ENCODE results near the gene TMEM62.

Gene TMEM62

GRCh38 chr15:43211224-43211735 is 77.9 kb downstream of the TMEM62 start:
- Histone ChIP-seq H3K4me1 (ENCODE audit: control insufficient read depth in 1 of 2, insufficient read depth in 2 of 2, low read length in 2 of 2) (no peaks in the 10 kb centered on the region), H3K4me3 (ENCODE audit: low read depth in 1 of 2, low read length in 2 of 2) (no peak overlapping the region), H3K27ac (ENCODE audit: low read length) (no peak overlapping the region), H3K9me3 (ENCODE audit: control insufficient read depth in 1 of 2, low read length in 2 of 2) (no peaks in the 10 kb centered on the region), H3K27me3 (ENCODE audit: low read depth, low read length) (no peaks in the 10 kb centered on the region), H3K36me3 (ENCODE audit: control insufficient read depth in 1 of 2, insufficient read depth in 2 of 2, low read length in 2 of 2) (no peaks in the 10 kb centered on the region)

DNA sequence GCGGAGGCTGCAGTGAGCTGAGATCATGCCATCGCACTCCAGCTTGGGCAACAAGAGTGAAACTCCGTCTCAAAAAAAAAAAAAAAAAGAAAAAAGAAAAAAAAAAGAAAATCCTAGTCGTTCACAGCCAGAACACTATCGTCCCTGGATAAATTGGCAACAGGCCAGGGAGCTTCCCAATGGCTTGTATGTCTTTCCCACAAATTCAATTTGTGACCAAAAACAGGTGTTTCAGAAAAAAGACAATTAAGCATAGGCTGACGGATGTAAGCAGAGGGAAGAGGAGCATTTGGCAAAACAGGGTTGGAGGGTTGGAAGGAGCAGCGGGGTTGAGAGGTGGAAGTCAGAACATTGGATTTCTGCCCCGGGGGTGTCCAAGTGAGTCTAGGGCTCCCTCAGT is 78.9 kb downstream of the TMEM62 start:
- Histone ChIP-seq H3K27me3 (ENCODE audit: low read depth, low read length) (no peaks in the 10 kb centered on the region), H3K4me3 (ENCODE audit: low read depth in 1 of 2, low read length in 2 of 2) (no peak overlapping the region), H3K27ac (ENCODE audit: low read length) (no peak overlapping the region), H3K4me1 (ENCODE audit: control insufficient read depth in 1 of 2, insufficient read depth in 2 of 2, low read length in 2 of 2) (no peaks in the 10 kb centered on the region), H3K9me3 (ENCODE audit: control insufficient read depth in 1 of 2, low read length in 2 of 2) (no peaks in the 10 kb centered on the region), H3K36me3 (ENCODE audit: control insufficient read depth in 1 of 2, insufficient read depth in 2 of 2, low read length in 2 of 2) (no peaks in the 10 kb centered on the region)

DNA sequence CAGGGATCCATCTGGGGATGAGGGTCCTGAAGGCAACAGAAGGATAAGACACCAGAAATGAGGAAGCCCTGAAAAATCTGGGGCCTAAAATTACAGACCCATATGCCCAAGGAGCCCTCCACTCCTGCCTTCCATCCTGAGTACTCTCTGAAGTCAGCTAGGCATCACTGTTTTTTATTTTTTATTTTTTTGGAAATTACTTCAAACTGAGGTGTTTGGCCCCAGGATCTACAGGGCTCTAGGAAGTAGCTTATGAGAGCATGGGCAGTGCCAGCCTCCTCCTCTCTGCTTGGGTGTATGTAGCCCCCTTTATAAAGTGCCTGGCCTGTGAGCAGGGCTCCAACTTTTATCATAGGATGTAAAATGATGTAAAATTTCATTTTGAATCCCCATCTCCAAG is 79.6 kb downstream of the TMEM62 start:
- H3K9me3 ChIP-seq (ENCODE audit: control insufficient read depth in 1 of 2, low read length in 2 of 2) = no peaks in the 10 kb centered on the region
- H3K36me3 ChIP-seq (ENCODE audit: control insufficient read depth in 1 of 2, insufficient read depth in 2 of 2, low read length in 2 of 2) = no peaks in the 10 kb centered on the region

GRCh38 chr15:43213466-43213865 is 80.1 kb downstream of the TMEM62 start:
- Histone ChIP-seq H3K27me3 (ENCODE audit: low read depth, low read length) (peaks cover 4% of the 10 kb centered on the region), H3K9me3 (ENCODE audit: control insufficient read depth in 1 of 2, low read length in 2 of 2) (no peaks in the 10 kb centered on the region), H3K4me1 (ENCODE audit: control insufficient read depth in 1 of 2, insufficient read depth in 2 of 2, low read length in 2 of 2) (no peaks in the 10 kb centered on the region), H3K36me3 (ENCODE audit: control insufficient read depth in 1 of 2, insufficient read depth in 2 of 2, low read length in 2 of 2) (no peaks in the 10 kb centered on the region), H3K4me3 (ENCODE audit: low read depth in 1 of 2, low read length in 2 of 2) (no peak overlapping the region), H3K27ac (ENCODE audit: low read length) (no peak overlapping the region)

More for the DNA sequence above, 79.6 kb downstream of the TMEM62 start:
- Histone ChIP-seq H3K4me3 (ENCODE audit: low read depth in 1 of 2, low read length in 2 of 2) (no peak overlapping the region), H3K27ac (ENCODE audit: low read length) (no peak overlapping the region), H3K4me1 (ENCODE audit: control insufficient read depth in 1 of 2, insufficient read depth in 2 of 2, low read length in 2 of 2) (no peaks in the 10 kb centered on the region), H3K27me3 (ENCODE audit: low read depth, low read length) (no peaks in the 10 kb centered on the region)

- Histone ChIP-seq H3K27me3 (ENCODE audit: low read depth, low read length) (peaks cover 4% of the 10 kb centered on the region), H3K4me1 (ENCODE audit: control insufficient read depth in 1 of 2, insufficient read depth in 2 of 2, low read length in 2 of 2) (no peaks in the 10 kb centered on the region), H3K4me3 (ENCODE audit: low read depth in 1 of 2, low read length in 2 of 2) (no peak overlapping the region), H3K36me3 (ENCODE audit: control insufficient read depth in 1 of 2, insufficient read depth in 2 of 2, low read length in 2 of 2) (no peaks in the 10 kb centered on the region), H3K9me3 (ENCODE audit: control insufficient read depth in 1 of 2, low read length in 2 of 2) (no peaks in the 10 kb centered on the region), H3K27ac (ENCODE audit: low read length) (no peak overlapping the region)
Measured at GRCh38 chr15:43214169-43214568, 80.8 kb downstream of the TMEM62 start.

GRCh38 chr15:43214592-43215295 is 81.4 kb downstream of the TMEM62 start:
- Histone ChIP-seq H3K4me3 (ENCODE audit: low read depth in 1 of 2, low read length in 2 of 2) (no peak overlapping the region), H3K4me1 (ENCODE audit: control insufficient read depth in 1 of 2, insufficient read depth in 2 of 2, low read length in 2 of 2) (no peaks in the 10 kb centered on the region), H3K36me3 (ENCODE audit: control insufficient read depth in 1 of 2, insufficient read depth in 2 of 2, low read length in 2 of 2) (no peaks in the 10 kb centered on the region), H3K9me3 (ENCODE audit: control insufficient read depth in 1 of 2, low read length in 2 of 2) (no peaks in the 10 kb centered on the region), H3K27ac (ENCODE audit: low read length) (no peak overlapping the region), H3K27me3 (ENCODE audit: low read depth, low read length) (peaks cover 4% of the 10 kb centered on the region)

- H3K36me3 ChIP-seq (ENCODE audit: control insufficient read depth in 1 of 2, insufficient read depth in 2 of 2, low read length in 2 of 2) = no peaks in the 10 kb centered on the region
- no peaks in the 10 kb centered on the region for H3K4me1 ChIP-seq (ENCODE audit: control insufficient read depth in 1 of 2, insufficient read depth in 2 of 2, low read length in 2 of 2)
- no peaks in the 10 kb centered on the region for H3K9me3 ChIP-seq (ENCODE audit: control insufficient read depth in 1 of 2, low read length in 2 of 2)
- H3K27me3 ChIP-seq (ENCODE audit: low read depth, low read length) = peaks cover 4% of the 10 kb centered on the region
- H3K27ac ChIP-seq (ENCODE audit: low read length) = no peak overlapping the region
- no peak overlapping the region for H3K4me3 ChIP-seq (ENCODE audit: low read depth in 1 of 2, low read length in 2 of 2)
Measured at GRCh38 chr15:43215961-43216360, 82.6 kb downstream of the TMEM62 start.

- Histone ChIP-seq H3K9me3 (ENCODE audit: control insufficient read depth in 1 of 2, low read length in 2 of 2) (no peaks in the 10 kb centered on the region), H3K27me3 (ENCODE audit: low read depth, low read length) (peaks cover 4% of the 10 kb centered on the region), H3K4me3 (ENCODE audit: low read depth in 1 of 2, low read length in 2 of 2) (no peak overlapping the region), H3K36me3 (ENCODE audit: control insufficient read depth in 1 of 2, insufficient read depth in 2 of 2, low read length in 2 of 2) (no peaks in the 10 kb centered on the region), H3K4me1 (ENCODE audit: control insufficient read depth in 1 of 2, insufficient read depth in 2 of 2, low read length in 2 of 2) (no peaks in the 10 kb centered on the region), H3K27ac (ENCODE audit: low read length) (no peak overlapping the region)
Measured at GRCh38 chr15:43218908-43219706, 85.7 kb downstream of the TMEM62 start.

DNA sequence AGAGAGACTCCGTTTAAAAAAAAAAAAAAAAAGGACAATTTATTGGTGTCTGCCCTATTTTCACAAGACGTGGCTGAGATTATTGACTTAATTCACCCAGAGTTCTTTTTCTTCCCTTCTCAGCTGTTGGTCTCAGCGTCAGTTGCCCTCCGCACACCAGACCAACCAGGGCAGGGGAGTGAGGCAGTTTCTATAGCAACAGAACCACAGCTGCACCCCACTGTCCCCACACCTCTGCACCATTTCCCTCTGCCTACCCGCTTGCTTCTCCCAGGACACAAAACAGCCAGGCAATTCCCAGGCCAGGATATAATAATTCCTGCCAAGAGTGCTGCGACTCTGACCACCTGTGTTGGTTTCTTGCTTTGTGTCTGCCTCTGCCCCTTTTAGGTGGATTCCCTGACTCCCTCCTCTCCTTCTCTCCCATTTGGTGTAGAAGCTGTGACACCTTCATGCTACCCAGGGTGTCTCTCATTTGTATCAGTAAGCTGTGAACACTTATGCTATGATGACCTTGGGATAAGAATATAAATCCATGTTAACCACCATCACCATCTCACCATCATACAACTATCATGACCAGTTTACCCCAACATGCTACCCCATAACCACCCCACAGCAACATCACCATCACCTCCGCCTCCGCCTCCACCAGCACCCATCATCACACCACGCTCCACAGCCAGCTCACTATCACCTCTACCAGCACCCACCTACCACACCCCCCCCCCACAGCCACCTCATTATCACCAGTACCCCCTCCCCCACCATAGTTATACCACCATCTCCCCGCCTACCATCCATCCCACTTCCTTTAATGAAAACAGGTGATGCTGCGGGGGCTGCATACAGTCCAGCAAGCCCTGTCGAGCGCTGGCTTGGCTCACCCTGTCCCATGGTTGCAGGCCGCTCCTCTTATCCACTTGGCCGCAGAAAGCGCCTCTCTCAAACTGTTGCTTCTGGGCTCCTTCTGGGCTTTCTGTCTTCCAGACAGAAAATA is 86.8 kb downstream of the TMEM62 start:
- Histone ChIP-seq H3K36me3 (ENCODE audit: control insufficient read depth in 1 of 2, insufficient read depth in 2 of 2, low read length in 2 of 2) (no peaks in the 10 kb centered on the region), H3K4me3 (ENCODE audit: low read depth in 1 of 2, low read length in 2 of 2) (no peak overlapping the region), H3K27ac (ENCODE audit: low read length) (no peak overlapping the region), H3K9me3 (ENCODE audit: control insufficient read depth in 1 of 2, low read length in 2 of 2) (no peaks in the 10 kb centered on the region), H3K27me3 (ENCODE audit: low read depth, low read length) (peaks cover 4% of the 10 kb centered on the region), H3K4me1 (ENCODE audit: control insufficient read depth in 1 of 2, insufficient read depth in 2 of 2, low read length in 2 of 2) (no peaks in the 10 kb centered on the region)

- H3K9me3 ChIP-seq (ENCODE audit: control insufficient read depth in 1 of 2, low read length in 2 of 2) = no peaks in the 10 kb centered on the region
- H3K27ac ChIP-seq (ENCODE audit: low read length) = no peak within 1 kb of the TSS
- H3K36me3 ChIP-seq (ENCODE audit: control insufficient read depth in 1 of 2, insufficient read depth in 2 of 2, low read length in 2 of 2) = no peaks in the 10 kb centered on the region
- H3K27me3 ChIP-seq (ENCODE audit: low read depth, low read length) = peaks cover 4% of the 10 kb centered on the region
- no peak within 1 kb of the TSS for H3K4me3 ChIP-seq (ENCODE audit: low read depth in 1 of 2, low read length in 2 of 2)
- H3K4me1 ChIP-seq (ENCODE audit: control insufficient read depth in 1 of 2, insufficient read depth in 2 of 2, low read length in 2 of 2) = no peaks in the 10 kb centered on the region
Measured at GRCh38 chr15:43220991-43221403, 87.6 kb downstream of the TMEM62 start, which contains the start of gene EPB42. Gene EPB42, minus strand, starts transcription at chr15:43221018. Its CDS starts 193 bp downstream, at chr15:43220825.

- no peaks in the 10 kb centered on the region for H3K9me3 ChIP-seq (ENCODE audit: control insufficient read depth in 1 of 2, low read length in 2 of 2)
- no peak overlapping the region for H3K4me3 ChIP-seq (ENCODE audit: low read depth in 1 of 2, low read length in 2 of 2)
- H3K27ac ChIP-seq (ENCODE audit: low read length) = no peak overlapping the region
- no peaks in the 10 kb centered on the region for H3K36me3 ChIP-seq (ENCODE audit: control insufficient read depth in 1 of 2, insufficient read depth in 2 of 2, low read length in 2 of 2)
- peaks cover 4% of the 10 kb centered on the region for H3K27me3 ChIP-seq (ENCODE audit: low read depth, low read length)
- no peaks in the 10 kb centered on the region for H3K4me1 ChIP-seq (ENCODE audit: control insufficient read depth in 1 of 2, insufficient read depth in 2 of 2, low read length in 2 of 2)
Measured at GRCh38 chr15:43221422-43221821, 88.0 kb downstream of the TMEM62 start.

Measured in muscle layer of duodenum (tissue), 2 donors.